ENCODE measurements around the gene CNNM4.

The CNNM4 gene

GRCh38 chr2:96861074-96861473 is 100.4 kb downstream of the CNNM4 start:
- no peak for DNase-seq

Measured in stimulated activated naive CD4-positive, alpha-beta T cell (primary cell).